H1 (cell line): ENCODE data around the gene GPR156. TPM values are rescaled to one million over a fixed set of nuclear protein-coding genes. Genes with fewer than 3 reads are reported as not detected.

Source experiments
- CTCF ChIA-PET: fragments of 300-600 bp; sonication (Branson Sonifier 250); formaldehyde crosslinking; loops from one replicate; lab custom pipeline; 2021; ENCODE audit not compliant: partially characterized antibody; lab: Charles Lee
- POLR2A ChIA-PET: fragments of 300-600 bp; sonication (Branson Sonifier 250); formaldehyde crosslinking; loops from one replicate; lab custom pipeline; 2021; ENCODE audit warnings: inconsistent platforms; ENCODE audit not compliant: partially characterized antibody; lab: Charles Lee
- DNase-seq, 2 experiments: peaks; one replicate each; pipeline versions ENCODE4 v3.0.0 to v3.0.0-alpha.2; 2010 to 2022; ENCODE audit warnings: low spot score in 2 of 2, low read depth in 1 of 2, mixed read lengths in 1 of 2
- FAIRE-seq: peaks from 2 replicates; lab custom pipeline; 2011; peaks lifted over from hg19 to GRCh38; lab: Jason Lieb, UNC
- H2AFZ ChIP-seq: 2 replicates; pipeline ENCODE4 v1.8.1; 2012; ENCODE audit warnings: low read length, inconsistent platforms
- H2AK5ac ChIP-seq: 2 replicates; pipeline ENCODE4 v1.6.1; 2013; ENCODE audit warnings: low read depth, low read length
- H2BK120ac ChIP-seq: replicated peaks from 2 replicates; pipeline ENCODE3; 2013; ENCODE audit warnings: low read depth, low read length, inconsistent platforms
- H2BK12ac ChIP-seq: 2 replicates; pipeline ENCODE4 v1.6.1; 2013; ENCODE audit warnings: low read depth, low read length
- H2BK15ac ChIP-seq: 2 replicates; pipeline ENCODE4 v1.6.1; 2013; ENCODE audit warnings: low read length
- H2BK20ac ChIP-seq: 2 replicates; pipeline ENCODE4 v1.6.1; 2013; ENCODE audit warnings: low read length
- H2BK5ac ChIP-seq: 2 replicates; pipeline ENCODE4 v1.6.1; 2013; ENCODE audit warnings: low read depth, low read length
- H3K14ac ChIP-seq: 2 replicates; pipeline ENCODE4 v1.6.1; 2013; ENCODE audit warnings: inconsistent platforms; ENCODE audit not compliant: insufficient read length
- H3K18ac ChIP-seq: 2 replicates; pipeline ENCODE4 v1.6.1; 2013; ENCODE audit warnings: low read length; ENCODE audit errors: extremely low read depth
- H3K23ac ChIP-seq: 2 replicates; pipeline ENCODE4 v1.6.1; 2013; ENCODE audit warnings: inconsistent platforms; ENCODE audit not compliant: insufficient read length
- H3K23me2 ChIP-seq: 2 replicates; pipeline ENCODE4 v1.6.1; 2013; ENCODE audit warnings: low read depth, low read length
- H3K27ac ChIP-seq: 2 replicates; pipeline ENCODE4 v1.6.1; 2011; ENCODE audit warnings: low read depth, low read length, inconsistent platforms
- H3K27me3 ChIP-seq, 4 experiments: replicated peaks in 1 of 4; 1 replicate in 1 of 4; 2 replicates in 3 of 4; pipeline versions ENCODE4 v1.6.1 to v1.8.1; 2011 to 2013; ENCODE audit warnings: low read length in 3 of 4, mild to moderate bottlenecking in 3 of 4, inconsistent platforms in 2 of 4, mixed read lengths in 2 of 4, moderate library complexity in 1 of 4; ENCODE audit not compliant: control insufficient read depth in 3 of 4, insufficient read depth in 3 of 4; ENCODE audit errors: extremely low read depth in 1 of 4
- H3K36me3 ChIP-seq, 4 experiments: 2 replicates each; pipeline versions ENCODE4 v1.6.1 to v1.8.1; 2011 to 2013; ENCODE audit warnings: mild to moderate bottlenecking in 4 of 4, low read length in 3 of 4, moderate library complexity in 2 of 4, control low read depth in 1 of 4, inconsistent platforms in 1 of 4; ENCODE audit not compliant: insufficient read depth in 4 of 4, control insufficient read depth in 2 of 4
- H3K4ac ChIP-seq: replicated peaks from 2 replicates; pipeline ENCODE3; 2013; ENCODE audit warnings: low read length, low read depth, mixed read lengths, inconsistent platforms; ENCODE audit not compliant: insufficient read length
- H3K4me1 ChIP-seq, 4 experiments: replicated peaks in 1 of 4; 1 replicate in 1 of 4; 2 replicates in 3 of 4; pipeline versions ENCODE4 v1.6.1 to v1.8.1; 2011 to 2013; ENCODE audit warnings: low read length in 3 of 4, inconsistent platforms in 2 of 4, mixed read lengths in 1 of 4; ENCODE audit not compliant: insufficient read depth in 4 of 4, control insufficient read depth in 3 of 4
- H3K4me2 ChIP-seq, 2 experiments: 2 replicates each; pipeline versions ENCODE4 v1.6.1 to v1.8.1; 2011 to 2013; ENCODE audit warnings: low read depth in 2 of 2, low read length in 2 of 2, control low read depth in 1 of 2, inconsistent platforms in 1 of 2, mild to moderate bottlenecking in 1 of 2; ENCODE audit not compliant: insufficient read depth in 1 of 2
- H3K4me3 ChIP-seq, 4 experiments: fragments of 200-600, 300-600 bp in 1 of 4; sonication (generic), shearing (Covaris generic), sonication (Bioruptor Twin) in 1 of 4; 2 replicates each; pipeline versions ENCODE4 v1.5.1 to v1.8.1; 2011 to 2016; ENCODE audit warnings: low read length in 4 of 4, low read depth in 3 of 4, control low read depth in 2 of 4, inconsistent platforms in 2 of 4, mild to moderate bottlenecking in 2 of 4, mixed read lengths in 1 of 4, moderate library complexity in 1 of 4; ENCODE audit not compliant: insufficient read depth in 2 of 4; ENCODE audit errors: extremely low read depth in 1 of 4
- H3K56ac ChIP-seq: replicated peaks from 2 replicates; pipeline ENCODE3; 2013; ENCODE audit warnings: low read depth, mild to moderate bottlenecking, mixed read lengths, low read length, inconsistent platforms; ENCODE audit not compliant: insufficient read length
- H3K79me1 ChIP-seq: 2 replicates; pipeline ENCODE4 v1.6.1; 2013; ENCODE audit warnings: low read depth, low read length, control low read depth
- H3K79me2 ChIP-seq, 2 experiments: 2 replicates each; pipeline versions ENCODE4 v1.6.1 to v1.8.1; 2012 to 2013; ENCODE audit warnings: low read length in 2 of 2, mild to moderate bottlenecking in 2 of 2, inconsistent platforms in 1 of 2; ENCODE audit not compliant: insufficient read depth in 2 of 2, control insufficient read depth in 1 of 2
- H3K9ac ChIP-seq, 4 experiments: replicated peaks in 1 of 4; 1 replicate in 1 of 4; 2 replicates in 3 of 4; pipeline versions ENCODE4 v1.6.1 to v1.8.1; 2011 to 2013; ENCODE audit warnings: low read depth in 3 of 4, low read length in 3 of 4, control low read depth in 2 of 4, mild to moderate bottlenecking in 2 of 4, moderate library complexity in 2 of 4, inconsistent platforms in 1 of 4; ENCODE audit errors: extremely low read depth in 1 of 4
- H3K9me3 ChIP-seq, 2 experiments: 2 replicates each; pipeline versions ENCODE4 v1.6.1 to v1.8.1; 2012 to 2013; ENCODE audit warnings: mild to moderate bottlenecking in 2 of 2, moderate library complexity in 2 of 2, control low read depth in 1 of 2, inconsistent platforms in 1 of 2, low read depth in 1 of 2, low read length in 1 of 2, mixed read lengths in 1 of 2; ENCODE audit not compliant: insufficient read depth in 2 of 2
- H4K20me1 ChIP-seq, 2 experiments: replicated peaks in 1 of 2; 2 replicates each; pipeline versions ENCODE3 to v1.8.1; 2011 to 2013; ENCODE audit warnings: inconsistent platforms in 2 of 2, low read length in 2 of 2, mild to moderate bottlenecking in 1 of 2; ENCODE audit not compliant: insufficient read depth in 2 of 2, control insufficient read depth in 1 of 2
- H4K5ac ChIP-seq: 2 replicates; pipeline ENCODE4 v1.6.1; 2013; ENCODE audit warnings: low read length, low read depth, mixed read lengths, inconsistent platforms; ENCODE audit not compliant: insufficient read length
- H4K8ac ChIP-seq: 2 replicates; pipeline ENCODE4 v1.8.0; 2013; ENCODE audit warnings: mild to moderate bottlenecking, moderate library complexity, low read length, inconsistent platforms; ENCODE audit not compliant: insufficient read depth; ENCODE audit errors: extremely low read depth
- H4K91ac ChIP-seq: replicated peaks from 2 replicates; pipeline ENCODE3; 2013; ENCODE audit warnings: low read length, mixed read lengths, inconsistent platforms; ENCODE audit not compliant: insufficient read length
- CREB1 ChIP-seq: IDR thresholded peaks from 2 replicates; pipeline ENCODE4 v1.6.1; 2012; ENCODE audit warnings: inconsistent platforms
- E2F6 ChIP-seq: IDR thresholded peaks from 2 replicates; pipeline ENCODE4 v1.6.1; 2012; ENCODE audit warnings: inconsistent platforms
- JUN ChIP-seq: IDR thresholded peaks from 2 replicates; pipeline ENCODE4 v1.6.1; 2011; ENCODE audit warnings: low read depth, mild to moderate bottlenecking, improper control_type of control experiment, low read length
- POLR2AphosphoS5 ChIP-seq: IDR thresholded peaks from 2 replicates; pipeline ENCODE4 v1.6.1; 2011; ENCODE audit warnings: low read depth, low read length
- RBBP5 ChIP-seq: IDR thresholded peaks from 2 replicates; pipeline ENCODE4 v1.7.1; 2012; ENCODE audit warnings: low read depth, mild to moderate bottlenecking, inconsistent platforms, low read length, moderate library complexity, borderline replicate concordance
- TBP ChIP-seq: IDR thresholded peaks from 2 replicates; pipeline ENCODE4 v1.6.1; 2011; ENCODE audit warnings: low read depth, low read length, improper control_type of control experiment
- TCF12 ChIP-seq: IDR thresholded peaks from 2 replicates; pipeline ENCODE4 v1.6.1; 2011; ENCODE audit warnings: low read depth, mild to moderate bottlenecking, low read length
- USF2 ChIP-seq: IDR thresholded peaks from 2 replicates; pipeline ENCODE4 v1.6.1; 2011; ENCODE audit warnings: low read length, improper control_type of control experiment
- YY1 ChIP-seq: IDR thresholded peaks from 2 replicates; pipeline ENCODE4 v1.6.1; 2011; ENCODE audit warnings: low read depth, mild to moderate bottlenecking, low read length
- ZNF274 ChIP-seq: IDR thresholded peaks from 2 replicates; pipeline ENCODE4 v1.7.0; 2012; ENCODE audit warnings: low read length, borderline replicate concordance; ENCODE audit errors: extremely low read depth
- WGBS, 2 experiments: shearing (Covaris generic) in 1 of 2; methylation state at CpG; one replicate each; pipeline versions ENCODE4 v1.1.6 to v1.1.7; 2013 to 2015; ENCODE audit warnings: low lambda C conversion rate in 2 of 2, mixed read lengths in 2 of 2, inconsistent platforms in 1 of 2, low coverage in 1 of 2, missing lambda C conversion rate in 1 of 2; ENCODE audit not compliant: insufficient replicate concordance in 2 of 2, insufficient coverage in 1 of 2, insufficient read length in 1 of 2; ENCODE audit errors: extremely low coverage in 1 of 2, missing lambda C conversion rate in 1 of 2; 5-methylcytosine and 5-hydroxymethylcytosine counted together
- polyA plus RNA-seq, 7 experiments: library from polyadenylated mRNA; depleted of rRNA in 3 of 7; stranded (reverse) in 5 of 7; unstranded in 2 of 7; fragments of >200 nt in 5 of 7; fragments of 200-250 nt in 2 of 7; gene quantifications; 1 replicate in 5 of 7; 2 replicates in 1 of 7; 4 replicates in 1 of 7; pipeline versions ENCODE4 v1.2.1 to v1.2.3, GENCODE V29; 2011 to 2013; ENCODE audit warnings: missing spikeins in 2 of 7, mixed read lengths in 2 of 7
- total RNA-seq: library from RNA; stranded (reverse); fragmentation: NEBNext Ultra II Directional; extraction: Animal tissue kit (Norgen Biotek cat#: 25700); gene quantifications from 2 replicates; pipeline ENCODE4 v1.2.1, GENCODE V29; 2021

Gene GPR156
- total and polyA plus RNA-seq, 2 of the 8 experiments (the other 6 are each of a cell fraction or from before 2014, with no cell fraction given): 1.6 to 1.8 TPM

GRCh38 chr3:120129718-120130513 lies 155.1 kb downstream of the GPR156 start:
- POLR2A ChIA-PET: interaction anchor here (1.2 to 1.6 kb wide), 3 partner anchors 9 to 34 kb away, joined by 3 read pairs; no protein-coding TSS in a partner anchor
- no peaks in the 10 kb centered on the region for H3K23me2 ChIP-seq
- no peak overlapping the region for H3K4me3 ChIP-seq
- no peak overlapping the region for H2BK120ac ChIP-seq
- H3K4me1 ChIP-seq: no peaks in the 10 kb centered on the region
- H2BK20ac ChIP-seq: no peak overlapping the region
- H3K4ac ChIP-seq: no peak overlapping the region
- no peak overlapping the region for H3K23ac ChIP-seq
- H3K4me2 ChIP-seq: no peak overlapping the region
- H2BK15ac ChIP-seq: no peak overlapping the region
- FAIRE-seq (no peak), DNase-seq (no peak)
- H4K20me1 ChIP-seq: no peaks in the 10 kb centered on the region
- H2AK5ac ChIP-seq: no peak overlapping the region
- H3K56ac ChIP-seq: no peak overlapping the region
- H3K9ac ChIP-seq: no peak overlapping the region
- H3K27me3 ChIP-seq: no peaks in the 10 kb centered on the region
- H4K5ac ChIP-seq: no peak overlapping the region
- no peak overlapping the region for H4K8ac ChIP-seq
- no peak overlapping the region for H2BK5ac ChIP-seq
- no peak overlapping the region for H3K18ac ChIP-seq
- no peaks in the 10 kb centered on the region for H3K79me1 ChIP-seq
- no peak overlapping the region for H4K91ac ChIP-seq
- H3K36me3 ChIP-seq: no peaks in the 10 kb centered on the region
- no peak overlapping the region for H2AFZ ChIP-seq
- CTCF ChIA-PET: interaction anchor here (0.9 to 1.3 kb wide), 3 partner anchors 9 to 322 kb away, joined by 3 read pairs; no protein-coding TSS in a partner anchor
- H3K79me2 ChIP-seq: no peaks in the 10 kb centered on the region
- no peak overlapping the region for H2BK12ac ChIP-seq
- no peaks in the 10 kb centered on the region for H3K9me3 ChIP-seq
- no peak overlapping the region for H3K14ac ChIP-seq
- WGBS, 2 experiments: 81% methylated on average over 2 of the region's 2 CpGs; no CpG with 5 or more reads in 1 of the 2 experiments
- no peak overlapping the region for H3K27ac ChIP-seq
- TF ChIP-seq TCF12: no peak
- TF ChIP-seq JUN: no peak
- TF ChIP-seq ZNF274: no peak
- no peak for TF ChIP-seq TBP
- TF ChIP-seq RBBP5: no peak
- no peak for TF ChIP-seq USF2
- TF ChIP-seq E2F6: no peak
- no peak for TF ChIP-seq YY1
- no peak for TF ChIP-seq POLR2AphosphoS5
- no peak for TF ChIP-seq CREB1
